H1 (cell line): ENCODE data around the gene KIAA0930. TPM values are rescaled to one million over a fixed set of nuclear protein-coding genes. Genes with fewer than 3 reads are reported as not detected.

Experiments used
- CTCF ChIA-PET: fragments of 300-600 bp; sonication (Branson Sonifier 250); formaldehyde crosslinking; loops from one replicate; lab custom pipeline; 2021; ENCODE audit not compliant: partially characterized antibody; lab: Charles Lee
- POLR2A ChIA-PET: fragments of 300-600 bp; sonication (Branson Sonifier 250); formaldehyde crosslinking; loops from one replicate; lab custom pipeline; 2021; ENCODE audit warnings: inconsistent platforms; ENCODE audit not compliant: partially characterized antibody; lab: Charles Lee
- DNase-seq, 2 experiments: peaks; one replicate each; pipeline versions ENCODE4 v3.0.0 to v3.0.0-alpha.2; 2010 to 2022; ENCODE audit warnings: low spot score in 2 of 2, low read depth in 1 of 2, mixed read lengths in 1 of 2
- FAIRE-seq: peaks from 2 replicates; lab custom pipeline; 2011; peaks lifted over from hg19 to GRCh38; lab: Jason Lieb, UNC
- H2AFZ ChIP-seq: 2 replicates; pipeline ENCODE4 v1.8.1; 2012; ENCODE audit warnings: low read length, inconsistent platforms
- H2AK5ac ChIP-seq: 2 replicates; pipeline ENCODE4 v1.6.1; 2013; ENCODE audit warnings: low read depth, low read length
- H2BK120ac ChIP-seq: replicated peaks from 2 replicates; pipeline ENCODE3; 2013; ENCODE audit warnings: low read depth, low read length, inconsistent platforms
- H2BK12ac ChIP-seq: 2 replicates; pipeline ENCODE4 v1.6.1; 2013; ENCODE audit warnings: low read depth, low read length
- H2BK15ac ChIP-seq: 2 replicates; pipeline ENCODE4 v1.6.1; 2013; ENCODE audit warnings: low read length
- H2BK20ac ChIP-seq: 2 replicates; pipeline ENCODE4 v1.6.1; 2013; ENCODE audit warnings: low read length
- H2BK5ac ChIP-seq: 2 replicates; pipeline ENCODE4 v1.6.1; 2013; ENCODE audit warnings: low read depth, low read length
- H3K14ac ChIP-seq: 2 replicates; pipeline ENCODE4 v1.6.1; 2013; ENCODE audit warnings: inconsistent platforms; ENCODE audit not compliant: insufficient read length
- H3K18ac ChIP-seq: 2 replicates; pipeline ENCODE4 v1.6.1; 2013; ENCODE audit warnings: low read length; ENCODE audit errors: extremely low read depth
- H3K23ac ChIP-seq: 2 replicates; pipeline ENCODE4 v1.6.1; 2013; ENCODE audit warnings: inconsistent platforms; ENCODE audit not compliant: insufficient read length
- H3K23me2 ChIP-seq: 2 replicates; pipeline ENCODE4 v1.6.1; 2013; ENCODE audit warnings: low read depth, low read length
- H3K27ac ChIP-seq: 2 replicates; pipeline ENCODE4 v1.6.1; 2011; ENCODE audit warnings: low read depth, low read length, inconsistent platforms
- H3K27me3 ChIP-seq, 4 experiments: replicated peaks in 1 of 4; 1 replicate in 1 of 4; 2 replicates in 3 of 4; pipeline versions ENCODE4 v1.6.1 to v1.8.1; 2011 to 2013; ENCODE audit warnings: low read length in 3 of 4, mild to moderate bottlenecking in 3 of 4, inconsistent platforms in 2 of 4, mixed read lengths in 2 of 4, moderate library complexity in 1 of 4; ENCODE audit not compliant: control insufficient read depth in 3 of 4, insufficient read depth in 3 of 4; ENCODE audit errors: extremely low read depth in 1 of 4
- H3K36me3 ChIP-seq, 4 experiments: 2 replicates each; pipeline versions ENCODE4 v1.6.1 to v1.8.1; 2011 to 2013; ENCODE audit warnings: mild to moderate bottlenecking in 4 of 4, low read length in 3 of 4, moderate library complexity in 2 of 4, control low read depth in 1 of 4, inconsistent platforms in 1 of 4; ENCODE audit not compliant: insufficient read depth in 4 of 4, control insufficient read depth in 2 of 4
- H3K4ac ChIP-seq: replicated peaks from 2 replicates; pipeline ENCODE3; 2013; ENCODE audit warnings: low read length, low read depth, mixed read lengths, inconsistent platforms; ENCODE audit not compliant: insufficient read length
- H3K4me1 ChIP-seq, 4 experiments: replicated peaks in 1 of 4; 1 replicate in 1 of 4; 2 replicates in 3 of 4; pipeline versions ENCODE4 v1.6.1 to v1.8.1; 2011 to 2013; ENCODE audit warnings: low read length in 3 of 4, inconsistent platforms in 2 of 4, mixed read lengths in 1 of 4; ENCODE audit not compliant: insufficient read depth in 4 of 4, control insufficient read depth in 3 of 4
- H3K4me2 ChIP-seq, 2 experiments: 2 replicates each; pipeline versions ENCODE4 v1.6.1 to v1.8.1; 2011 to 2013; ENCODE audit warnings: low read depth in 2 of 2, low read length in 2 of 2, control low read depth in 1 of 2, inconsistent platforms in 1 of 2, mild to moderate bottlenecking in 1 of 2; ENCODE audit not compliant: insufficient read depth in 1 of 2
- H3K4me3 ChIP-seq, 4 experiments: fragments of 200-600, 300-600 bp in 1 of 4; sonication (generic), shearing (Covaris generic), sonication (Bioruptor Twin) in 1 of 4; 2 replicates each; pipeline versions ENCODE4 v1.5.1 to v1.8.1; 2011 to 2016; ENCODE audit warnings: low read length in 4 of 4, low read depth in 3 of 4, control low read depth in 2 of 4, inconsistent platforms in 2 of 4, mild to moderate bottlenecking in 2 of 4, mixed read lengths in 1 of 4, moderate library complexity in 1 of 4; ENCODE audit not compliant: insufficient read depth in 2 of 4; ENCODE audit errors: extremely low read depth in 1 of 4
- H3K56ac ChIP-seq: replicated peaks from 2 replicates; pipeline ENCODE3; 2013; ENCODE audit warnings: low read depth, mild to moderate bottlenecking, mixed read lengths, low read length, inconsistent platforms; ENCODE audit not compliant: insufficient read length
- H3K79me1 ChIP-seq: 2 replicates; pipeline ENCODE4 v1.6.1; 2013; ENCODE audit warnings: low read depth, low read length, control low read depth
- H3K79me2 ChIP-seq, 2 experiments: 2 replicates each; pipeline versions ENCODE4 v1.6.1 to v1.8.1; 2012 to 2013; ENCODE audit warnings: low read length in 2 of 2, mild to moderate bottlenecking in 2 of 2, inconsistent platforms in 1 of 2; ENCODE audit not compliant: insufficient read depth in 2 of 2, control insufficient read depth in 1 of 2
- H3K9ac ChIP-seq, 4 experiments: replicated peaks in 1 of 4; 1 replicate in 1 of 4; 2 replicates in 3 of 4; pipeline versions ENCODE4 v1.6.1 to v1.8.1; 2011 to 2013; ENCODE audit warnings: low read depth in 3 of 4, low read length in 3 of 4, control low read depth in 2 of 4, mild to moderate bottlenecking in 2 of 4, moderate library complexity in 2 of 4, inconsistent platforms in 1 of 4; ENCODE audit errors: extremely low read depth in 1 of 4
- H3K9me3 ChIP-seq, 2 experiments: 2 replicates each; pipeline versions ENCODE4 v1.6.1 to v1.8.1; 2012 to 2013; ENCODE audit warnings: mild to moderate bottlenecking in 2 of 2, moderate library complexity in 2 of 2, control low read depth in 1 of 2, inconsistent platforms in 1 of 2, low read depth in 1 of 2, low read length in 1 of 2, mixed read lengths in 1 of 2; ENCODE audit not compliant: insufficient read depth in 2 of 2
- H4K20me1 ChIP-seq, 2 experiments: replicated peaks in 1 of 2; 2 replicates each; pipeline versions ENCODE3 to v1.8.1; 2011 to 2013; ENCODE audit warnings: inconsistent platforms in 2 of 2, low read length in 2 of 2, mild to moderate bottlenecking in 1 of 2; ENCODE audit not compliant: insufficient read depth in 2 of 2, control insufficient read depth in 1 of 2
- H4K5ac ChIP-seq: 2 replicates; pipeline ENCODE4 v1.6.1; 2013; ENCODE audit warnings: low read length, low read depth, mixed read lengths, inconsistent platforms; ENCODE audit not compliant: insufficient read length
- H4K8ac ChIP-seq: 2 replicates; pipeline ENCODE4 v1.8.0; 2013; ENCODE audit warnings: mild to moderate bottlenecking, moderate library complexity, low read length, inconsistent platforms; ENCODE audit not compliant: insufficient read depth; ENCODE audit errors: extremely low read depth
- H4K91ac ChIP-seq: replicated peaks from 2 replicates; pipeline ENCODE3; 2013; ENCODE audit warnings: low read length, mixed read lengths, inconsistent platforms; ENCODE audit not compliant: insufficient read length
- ASH2L ChIP-seq: fragments of 200-600, 300-600 bp; sonication (generic); IDR thresholded peaks from one replicate; pipeline ENCODE4 v1.7.1; 2017; ENCODE audit warnings: low read length
- CHD1 ChIP-seq: IDR thresholded peaks from 2 replicates; pipeline ENCODE4 v1.6.1; 2012; ENCODE audit warnings: low read depth, low read length, improper control_type of control experiment
- HDAC2 ChIP-seq, 2 experiments: fragments of 300-600 bp in 1 of 2; sonication (generic) in 1 of 2; IDR thresholded peaks; 2 replicates each; pipeline ENCODE4 v1.6.1; 2011 to 2012; ENCODE audit warnings: low read depth in 2 of 2, low read length in 2 of 2, mild to moderate bottlenecking in 2 of 2, moderate library complexity in 2 of 2, borderline replicate concordance in 1 of 2, inconsistent platforms in 1 of 2
- JUN ChIP-seq: IDR thresholded peaks from 2 replicates; pipeline ENCODE4 v1.6.1; 2011; ENCODE audit warnings: low read depth, mild to moderate bottlenecking, improper control_type of control experiment, low read length
- PHF8 ChIP-seq: fragments of 200-600 bp; sonication (generic); conservative IDR thresholded peaks from 2 replicates; pipeline ENCODE4 v1.7.1; 2012; ENCODE audit warnings: low read depth, mild to moderate bottlenecking, inconsistent platforms, low read length, moderate library complexity
- RBBP5 ChIP-seq: IDR thresholded peaks from 2 replicates; pipeline ENCODE4 v1.7.1; 2012; ENCODE audit warnings: low read depth, mild to moderate bottlenecking, inconsistent platforms, low read length, moderate library complexity, borderline replicate concordance
- SAP30 ChIP-seq: fragments of 300-600 bp; sonication (generic); IDR thresholded peaks from 2 replicates; pipeline ENCODE4 v1.7.1; 2012; ENCODE audit warnings: low read length, moderate library complexity, mild to moderate bottlenecking, inconsistent platforms; ENCODE audit not compliant: insufficient read depth, insufficient replicate concordance
- SIN3A ChIP-seq, 2 experiments: IDR thresholded peaks in 1 of 2; conservative IDR thresholded peaks in 1 of 2; 2 replicates each; pipeline ENCODE4 v1.6.1; 2011 to 2012; ENCODE audit warnings: low read length in 2 of 2, improper control_type of control experiment in 1 of 2, low read depth in 1 of 2, mild to moderate bottlenecking in 1 of 2
- SP4 ChIP-seq: IDR thresholded peaks from 2 replicates; pipeline ENCODE4 v1.6.1; 2012; ENCODE audit warnings: low read length, inconsistent platforms
- WGBS, 2 experiments: shearing (Covaris generic) in 1 of 2; methylation state at CpG; one replicate each; pipeline versions ENCODE4 v1.1.6 to v1.1.7; 2013 to 2015; ENCODE audit warnings: low lambda C conversion rate in 2 of 2, mixed read lengths in 2 of 2, inconsistent platforms in 1 of 2, low coverage in 1 of 2, missing lambda C conversion rate in 1 of 2; ENCODE audit not compliant: insufficient replicate concordance in 2 of 2, insufficient coverage in 1 of 2, insufficient read length in 1 of 2; ENCODE audit errors: extremely low coverage in 1 of 2, missing lambda C conversion rate in 1 of 2; 5-methylcytosine and 5-hydroxymethylcytosine counted together
- polyA plus RNA-seq, 7 experiments: library from polyadenylated mRNA; depleted of rRNA in 3 of 7; stranded (reverse) in 5 of 7; unstranded in 2 of 7; fragments of >200 nt in 5 of 7; fragments of 200-250 nt in 2 of 7; gene quantifications; 1 replicate in 5 of 7; 2 replicates in 1 of 7; 4 replicates in 1 of 7; pipeline versions ENCODE4 v1.2.1 to v1.2.3, GENCODE V29; 2011 to 2013; ENCODE audit warnings: missing spikeins in 2 of 7, mixed read lengths in 2 of 7
- total RNA-seq: library from RNA; stranded (reverse); fragmentation: NEBNext Ultra II Directional; extraction: Animal tissue kit (Norgen Biotek cat#: 25700); gene quantifications from 2 replicates; pipeline ENCODE4 v1.2.1, GENCODE V29; 2021
- TF ChIP-seq, protein P1 (sequence below): IDR thresholded peaks from 2 replicates; pipeline ENCODE4 v1.6.1; 2012; ENCODE audit warnings: inconsistent platforms

Gene KIAA0930
- total and polyA plus RNA-seq, 2 of the 8 experiments (the other 6 are each of a cell fraction or from before 2014, with no cell fraction given), result 61.9 to 66.1 TPM

DNA sequence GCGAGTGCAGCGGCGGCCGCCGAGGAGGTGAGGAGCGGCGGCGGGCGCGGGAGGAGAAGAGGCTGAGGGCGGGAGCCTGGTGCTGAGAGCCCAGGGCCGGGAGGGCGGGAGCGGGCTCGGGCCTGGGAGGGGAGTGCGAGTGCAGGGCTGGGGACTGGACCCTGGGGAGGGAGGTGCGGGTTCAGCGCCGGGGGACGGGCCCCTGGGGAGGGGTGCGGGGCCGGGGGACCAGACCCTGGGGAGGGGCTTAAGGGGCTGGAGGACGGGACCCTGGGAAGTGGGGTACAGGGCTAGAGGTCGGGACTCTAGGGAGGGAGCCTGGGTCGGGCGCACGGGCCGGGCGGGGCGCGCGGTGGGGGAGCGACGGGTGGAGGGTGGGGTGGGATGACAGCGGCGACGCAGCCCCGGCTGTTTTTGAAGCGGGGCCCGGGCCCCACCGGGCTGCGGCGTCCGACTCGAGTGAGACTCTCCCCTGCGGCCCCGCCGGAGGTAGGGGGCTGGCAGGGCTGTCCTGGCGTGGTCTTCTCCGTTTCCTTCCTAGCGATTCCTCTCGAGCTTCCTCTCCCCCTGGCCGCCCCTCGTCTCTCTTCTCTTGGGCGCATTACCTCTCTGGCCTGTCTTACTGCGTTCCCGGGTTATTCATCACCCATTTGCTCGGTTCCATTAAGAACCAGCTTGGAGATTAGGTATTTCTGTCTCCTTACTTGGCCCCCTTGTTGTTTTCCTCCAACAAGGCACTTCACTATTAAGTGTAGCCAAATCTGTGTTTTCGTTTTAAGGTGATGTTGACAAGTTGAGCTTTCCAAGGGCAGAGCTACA is 76.2 kb downstream of the KIAA0930 start:
- POLR2A ChIA-PET, result interaction anchor here (0.6 to 4.0 kb wide), 24 partner anchors 10 to 348 kb away, joined by 3 to 33 read pairs (median 4); no protein-coding TSS in a partner anchor
- H2BK120ac ChIP-seq, result no peak overlapping the region
- H3K9ac ChIP-seq, result peak overlapping the region; percentile 73 to 83 (median 77)
- no peak overlapping the region for H4K91ac ChIP-seq
- H3K14ac ChIP-seq, result no peak overlapping the region
- H3K4me3 ChIP-seq, result peak overlapping the region; percentile 85 to 91 (median 90)
- 0 out of 2 replicates have a peak overlapping the region, but pooled peaks have one; percentile 49 for H2BK5ac ChIP-seq
- no peak overlapping the region for H2AFZ ChIP-seq
- no peak overlapping the region for H2BK20ac ChIP-seq
- peaks cover 3 to 17% (median 10%) of the 10 kb centered on the region in 4 experiments; a peak in 6 of 7 replicates for H3K4me1 ChIP-seq
- no peak for FAIRE-seq
- CTCF ChIA-PET, result interaction anchor here (1.0 to 2.1 kb wide), 2 partner anchors 40 to 88 kb away, joined by 4 to 7 read pairs; no protein-coding TSS in a partner anchor
- H3K56ac ChIP-seq, result no peak overlapping the region
- WGBS, 2 experiments, result 3% methylated on average over 18 of the region's 59 CpGs; no CpG with 5 or more reads in 1 of the 2 experiments
- H3K23ac ChIP-seq, result no peak overlapping the region
- peak in 1 of 2 experiments; percentile 68 for DNase-seq
- peaks cover 1 to 19% (median 8%) of the 10 kb centered on the region in 4 experiments; a peak in 6 of 8 replicates for H3K36me3 ChIP-seq
- no peak overlapping the region for H2BK12ac ChIP-seq
- 0 out of 2 replicates have a peak, but pooled peaks cover 2% of the 10 kb centered on the region for H3K79me1 ChIP-seq
- peak overlapping the region; percentile 65; the same call in 1 of the 2 replicates for H3K27ac ChIP-seq
- H2AK5ac ChIP-seq, result no peak overlapping the region
- H3K18ac ChIP-seq, result no peak overlapping the region
- H3K4me2 ChIP-seq, result peak overlapping the region; percentile 85 to 87
- H3K79me2 ChIP-seq, result peaks cover 22 to 80% of the 10 kb centered on the region in 2 experiments
- peak overlapping the region; percentile 92 for H4K5ac ChIP-seq
- H2BK15ac ChIP-seq, result no peak overlapping the region
- no peaks in the 10 kb centered on the region for H3K9me3 ChIP-seq
- no peak overlapping the region for H3K4ac ChIP-seq
- no peaks in the 10 kb centered on the region for H3K27me3 ChIP-seq
- peak overlapping the region; percentile 83; the same call in 1 of the 2 replicates for H4K8ac ChIP-seq
- peaks cover 13 to 18% of the 10 kb centered on the region in 2 experiments for H4K20me1 ChIP-seq
- peaks cover 10% of the 10 kb centered on the region for H3K23me2 ChIP-seq
- TF ChIP-seq HDAC2 (IDR thresholded peaks at IDR 0.05; ENCODE audit: borderline replicate concordance in 1 of 2, low read depth in 2 of 2, low read length in 2 of 2) (no peak), SP4 (no peak), SAP30 (peak; percentile 86), SIN3A (conservative IDR thresholded peaks at IDR 0.05 in 1 of 2, IDR thresholded peaks at IDR 0.05 in 1 of 2; ENCODE audit: low read depth in 1 of 2, low read length in 2 of 2) (peak in 1 of 2 experiments; percentile 38; a peak in 1 of 4 replicates), ASH2L (peak; percentile 15), JUN (no peak), RBBP5 (no peak), CHD1 (no peak), PHF8 (peak; percentile 38; the same call in 1 of the 2 replicates)
- TF ChIP-seq, protein P1, sequence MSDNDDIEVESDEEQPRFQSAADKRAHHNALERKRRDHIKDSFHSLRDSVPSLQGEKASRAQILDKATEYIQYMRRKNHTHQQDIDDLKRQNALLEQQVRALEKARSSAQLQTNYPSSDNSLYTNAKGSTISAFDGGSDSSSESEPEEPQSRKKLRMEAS, result no peak
